Measurements from ENCODE around the gene DDX51. TPM values are rescaled to one million over a fixed set of nuclear protein-coding genes. Genes with fewer than 3 reads are reported as not detected.

The DDX51 gene
- total and polyA plus RNA-seq, 2 experiments from 2014 or later, result 12.4 to 18.3 TPM

GRCh38 chr12:132089407-132089910, 54.7 kb downstream of the DDX51 start (continued):
- TF ChIP-seq ZNF462 (CRISPR knock-in tag; IDR thresholded peaks at IDR 0.05), result no peak
- TF ChIP-seq, protein P1, sequence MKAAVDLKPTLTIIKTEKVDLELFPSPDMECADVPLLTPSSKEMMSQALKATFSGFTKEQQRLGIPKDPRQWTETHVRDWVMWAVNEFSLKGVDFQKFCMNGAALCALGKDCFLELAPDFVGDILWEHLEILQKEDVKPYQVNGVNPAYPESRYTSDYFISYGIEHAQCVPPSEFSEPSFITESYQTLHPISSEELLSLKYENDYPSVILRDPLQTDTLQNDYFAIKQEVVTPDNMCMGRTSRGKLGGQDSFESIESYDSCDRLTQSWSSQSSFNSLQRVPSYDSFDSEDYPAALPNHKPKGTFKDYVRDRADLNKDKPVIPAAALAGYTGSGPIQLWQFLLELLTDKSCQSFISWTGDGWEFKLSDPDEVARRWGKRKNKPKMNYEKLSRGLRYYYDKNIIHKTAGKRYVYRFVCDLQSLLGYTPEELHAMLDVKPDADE (IDR thresholded peaks at IDR 0.05), result no peak
- no peak for TF ChIP-seq ZNF114 (CRISPR knock-in tag; IDR thresholded peaks at IDR 0.05)
- TF ChIP-seq STAT1 (IDR thresholded peaks at IDR 0.05; ENCODE audit: unreplicated experiment), result no peak
- TF ChIP-seq, protein P2, sequence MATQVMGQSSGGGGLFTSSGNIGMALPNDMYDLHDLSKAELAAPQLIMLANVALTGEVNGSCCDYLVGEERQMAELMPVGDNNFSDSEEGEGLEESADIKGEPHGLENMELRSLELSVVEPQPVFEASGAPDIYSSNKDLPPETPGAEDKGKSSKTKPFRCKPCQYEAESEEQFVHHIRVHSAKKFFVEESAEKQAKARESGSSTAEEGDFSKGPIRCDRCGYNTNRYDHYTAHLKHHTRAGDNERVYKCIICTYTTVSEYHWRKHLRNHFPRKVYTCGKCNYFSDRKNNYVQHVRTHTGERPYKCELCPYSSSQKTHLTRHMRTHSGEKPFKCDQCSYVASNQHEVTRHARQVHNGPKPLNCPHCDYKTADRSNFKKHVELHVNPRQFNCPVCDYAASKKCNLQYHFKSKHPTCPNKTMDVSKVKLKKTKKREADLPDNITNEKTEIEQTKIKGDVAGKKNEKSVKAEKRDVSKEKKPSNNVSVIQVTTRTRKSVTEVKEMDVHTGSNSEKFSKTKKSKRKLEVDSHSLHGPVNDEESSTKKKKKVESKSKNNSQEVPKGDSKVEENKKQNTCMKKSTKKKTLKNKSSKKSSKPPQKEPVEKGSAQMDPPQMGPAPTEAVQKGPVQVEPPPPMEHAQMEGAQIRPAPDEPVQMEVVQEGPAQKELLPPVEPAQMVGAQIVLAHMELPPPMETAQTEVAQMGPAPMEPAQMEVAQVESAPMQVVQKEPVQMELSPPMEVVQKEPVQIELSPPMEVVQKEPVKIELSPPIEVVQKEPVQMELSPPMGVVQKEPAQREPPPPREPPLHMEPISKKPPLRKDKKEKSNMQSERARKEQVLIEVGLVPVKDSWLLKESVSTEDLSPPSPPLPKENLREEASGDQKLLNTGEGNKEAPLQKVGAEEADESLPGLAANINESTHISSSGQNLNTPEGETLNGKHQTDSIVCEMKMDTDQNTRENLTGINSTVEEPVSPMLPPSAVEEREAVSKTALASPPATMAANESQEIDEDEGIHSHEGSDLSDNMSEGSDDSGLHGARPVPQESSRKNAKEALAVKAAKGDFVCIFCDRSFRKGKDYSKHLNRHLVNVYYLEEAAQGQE (IDR thresholded peaks at IDR 0.05; ENCODE audit: unreplicated experiment), result no peak
- no peak for TF ChIP-seq POLR2AphosphoS5 (IDR thresholded peaks at IDR 0.05; ENCODE audit: low read depth)

Small RNA genes lying within 50 kb of the gene (small RNA-seq; reads per million reads assigned to genes)
- gene AC138466.3 (ENCODE audit: low replicate concordance), result not detected

Other genes starting within 250 kb of the DDX51 start
- gene ULK1, start 249.7 kb downstream of the DDX51 start, total RNA-seq (2014; rRNA removed; shearing (Covaris generic)), result 26.2 and 33.8 TPM in 2 replicates
- 8.4 and 9.3 TPM in 2 replicates for gene ULK1, start 249.7 kb downstream of the DDX51 start, polyA plus RNA-seq (2016; fragmentation: Nextera tagmentation; extraction: Ambion mirVana)
- gene PUS1, start 215.0 kb downstream of the DDX51 start, total RNA-seq (2014; rRNA removed; shearing (Covaris generic)), result 72.7 and 73.0 TPM in 2 replicates
- gene PUS1, start 215.0 kb downstream of the DDX51 start, polyA plus RNA-seq (2016; fragmentation: Nextera tagmentation; extraction: Ambion mirVana), result 52.4 and 59.3 TPM in 2 replicates
- gene EP400, start 194.4 kb downstream of the DDX51 start, total RNA-seq (2014; rRNA removed; shearing (Covaris generic)), result 47.7 and 57.2 TPM in 2 replicates
- 24.5 and 26.3 TPM in 2 replicates for gene EP400, start 194.4 kb downstream of the DDX51 start, polyA plus RNA-seq (2016; fragmentation: Nextera tagmentation; extraction: Ambion mirVana)
- gene NOC4L, start 138 bp upstream of the DDX51 start, total RNA-seq (2014; rRNA removed; shearing (Covaris generic)), result 32.7 and 42.4 TPM in 2 replicates
- gene NOC4L, start 138 bp upstream of the DDX51 start, polyA plus RNA-seq (2016; fragmentation: Nextera tagmentation; extraction: Ambion mirVana), result 54.7 and 58.5 TPM in 2 replicates
- gene GALNT9, start 185.3 kb upstream of the DDX51 start, total RNA-seq (2014; rRNA removed; shearing (Covaris generic)), result 2.5 TPM in 2 replicates
- 0.81 and 0.90 TPM in 2 replicates for gene GALNT9, start 185.3 kb upstream of the DDX51 start, polyA plus RNA-seq (2016; fragmentation: Nextera tagmentation; extraction: Ambion mirVana)

Data from GM23338 (cell line).